Smooth muscle cell (in vitro differentiated cells): Measurements from ENCODE around the gene FAM200B. TPM values are rescaled to one million over a fixed set of nuclear protein-coding genes. Genes with fewer than 3 reads are reported as not detected.

Experiments used
- DNase-seq: peaks from one replicate; lab custom pipeline; 2025; ENCODE audit not compliant: unreplicated experiment; lab: John Stamatoyannopoulos, UW
- H2AFZ ChIP-seq: fragments of 200-600 bp; sonication (generic); 2 replicates; pipeline ENCODE4 v1.6.0; 2016; ENCODE audit warnings: antibody characterized with exemption, low read depth, mild to moderate bottlenecking
- H3F3A ChIP-seq: fragments of 200-600 bp; sonication (generic); 2 replicates; pipeline ENCODE4 v1.6.0; 2017; ENCODE audit warnings: antibody characterized with exemption, low read depth
- H3K27ac ChIP-seq: fragments of 200-600 bp; sonication (generic); 2 replicates; pipeline ENCODE4 v1.5.1; 2016; ENCODE audit warnings: low read depth, mild to moderate bottlenecking
- H3K27me3 ChIP-seq: fragments of 200-600 bp; sonication (generic); 2 replicates; pipeline ENCODE4 v1.6.1; 2016; ENCODE audit warnings: low read depth, mild to moderate bottlenecking
- H3K36me3 ChIP-seq: fragments of 200-600 bp; sonication (generic); 2 replicates; pipeline ENCODE4 v1.5.1; 2016; ENCODE audit warnings: low read depth
- H3K4me1 ChIP-seq: fragments of 200-600 bp; sonication (generic); 2 replicates; pipeline ENCODE4 v1.5.1; 2016; ENCODE audit warnings: low read depth
- H3K4me2 ChIP-seq: fragments of 200-600 bp; sonication (generic); 2 replicates; pipeline ENCODE4 v1.6.0; 2016; ENCODE audit warnings: mild to moderate bottlenecking
- H3K4me3 ChIP-seq: fragments of 200-600 bp; sonication (generic); 2 replicates; pipeline ENCODE4 v1.5.1; 2016; ENCODE audit warnings: mild to moderate bottlenecking
- H3K79me2 ChIP-seq: fragments of 200-600 bp; sonication (generic); 2 replicates; pipeline ENCODE4 v1.6.0; 2016; ENCODE audit warnings: low read depth, mild to moderate bottlenecking
- H3K9ac ChIP-seq: fragments of 200-600 bp; sonication (generic); 2 replicates; pipeline ENCODE4 v1.6.0; 2016; ENCODE audit warnings: low read depth
- H3K9me3 ChIP-seq: fragments of 200-600 bp; sonication (generic); replicated peaks from 2 replicates; pipeline ENCODE4 v1.5.1; 2016; ENCODE audit warnings: low read depth
- H4K20me1 ChIP-seq: fragments of 200-600 bp; sonication (generic); 2 replicates; pipeline ENCODE4 v1.6.0; 2016; ENCODE audit warnings: low read depth
- WGBS: methylation state at CpG from one replicate; pipeline ENCODE4 v1.1.7; 2016; ENCODE audit warnings: low lambda C conversion rate; 5-methylcytosine and 5-hydroxymethylcytosine counted together
- polyA plus RNA-seq: library from polyadenylated mRNA; unstranded; fragments of >200 nt; fragmentation: Nextera tagmentation; extraction: Ambion mirVana; gene quantifications from 2 replicates; pipeline ENCODE4 v1.2.1, GENCODE V29; 2016
- total RNA-seq: library from RNA; depleted of rRNA; stranded (reverse); fragments of >200 nt; gene quantifications from 2 replicates; pipeline ENCODE4 v1.2.3, GENCODE V29; 2014
- TF ChIP-seq, protein P1 (sequence below): fragments of 200-600 bp; sonication (generic); IDR thresholded peaks from 2 replicates; pipeline ENCODE4 v1.5.1; 2017; ENCODE audit warnings: borderline replicate concordance, mild to moderate bottlenecking, antibody characterized with exemption; ENCODE audit not compliant: insufficient read depth, poor library complexity, severe bottlenecking

The FAM200B gene
- total and polyA plus RNA-seq, 2 experiments from 2014 or later: 24.1 to 49.8 TPM

DNA sequence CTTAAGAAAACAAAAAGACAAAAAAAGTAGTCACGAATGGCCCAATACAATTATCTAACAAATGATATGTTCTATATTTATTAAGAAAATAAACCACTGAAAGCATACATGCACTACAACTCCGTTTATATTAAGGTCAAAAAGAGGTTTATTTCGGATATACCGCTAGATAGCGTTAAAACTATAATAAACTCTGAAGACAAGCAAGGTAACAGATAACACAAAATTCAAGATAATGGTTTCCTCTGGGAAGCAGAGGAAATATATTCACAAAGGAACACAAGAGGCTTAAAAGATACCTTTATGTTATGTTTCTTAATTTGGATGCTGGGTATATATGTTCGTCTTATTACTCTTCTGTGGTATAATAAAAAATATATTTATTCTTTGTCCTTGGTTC is 4.7 kb upstream of the FAM200B start:
- no peaks in the 10 kb centered on the region for H3K9me3 ChIP-seq
- TF ChIP-seq, protein P1, sequence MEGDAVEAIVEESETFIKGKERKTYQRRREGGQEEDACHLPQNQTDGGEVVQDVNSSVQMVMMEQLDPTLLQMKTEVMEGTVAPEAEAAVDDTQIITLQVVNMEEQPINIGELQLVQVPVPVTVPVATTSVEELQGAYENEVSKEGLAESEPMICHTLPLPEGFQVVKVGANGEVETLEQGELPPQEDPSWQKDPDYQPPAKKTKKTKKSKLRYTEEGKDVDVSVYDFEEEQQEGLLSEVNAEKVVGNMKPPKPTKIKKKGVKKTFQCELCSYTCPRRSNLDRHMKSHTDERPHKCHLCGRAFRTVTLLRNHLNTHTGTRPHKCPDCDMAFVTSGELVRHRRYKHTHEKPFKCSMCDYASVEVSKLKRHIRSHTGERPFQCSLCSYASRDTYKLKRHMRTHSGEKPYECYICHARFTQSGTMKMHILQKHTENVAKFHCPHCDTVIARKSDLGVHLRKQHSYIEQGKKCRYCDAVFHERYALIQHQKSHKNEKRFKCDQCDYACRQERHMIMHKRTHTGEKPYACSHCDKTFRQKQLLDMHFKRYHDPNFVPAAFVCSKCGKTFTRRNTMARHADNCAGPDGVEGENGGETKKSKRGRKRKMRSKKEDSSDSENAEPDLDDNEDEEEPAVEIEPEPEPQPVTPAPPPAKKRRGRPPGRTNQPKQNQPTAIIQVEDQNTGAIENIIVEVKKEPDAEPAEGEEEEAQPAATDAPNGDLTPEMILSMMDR: no peak
- DNase-seq: no peak
- H3K27ac ChIP-seq: peak overlapping the region; percentile 45
- H3K27me3 ChIP-seq: no peaks in the 10 kb centered on the region
- peak overlapping the region; percentile 92 for H3K4me2 ChIP-seq
- H4K20me1 ChIP-seq: no peaks in the 10 kb centered on the region
- no peak overlapping the region for H2AFZ ChIP-seq
- peaks cover 19% of the 10 kb centered on the region for H3K4me1 ChIP-seq
- no peaks in the 10 kb centered on the region for H3K36me3 ChIP-seq
- peaks cover 83% of the 10 kb centered on the region for H3K79me2 ChIP-seq
- no peak overlapping the region for H3K9ac ChIP-seq
- 96% methylated on average over 6 of the region's 6 CpGs for WGBS
- H3F3A ChIP-seq: no peaks in the 10 kb centered on the region
- H3K4me3 ChIP-seq: no peak overlapping the region

DNA sequence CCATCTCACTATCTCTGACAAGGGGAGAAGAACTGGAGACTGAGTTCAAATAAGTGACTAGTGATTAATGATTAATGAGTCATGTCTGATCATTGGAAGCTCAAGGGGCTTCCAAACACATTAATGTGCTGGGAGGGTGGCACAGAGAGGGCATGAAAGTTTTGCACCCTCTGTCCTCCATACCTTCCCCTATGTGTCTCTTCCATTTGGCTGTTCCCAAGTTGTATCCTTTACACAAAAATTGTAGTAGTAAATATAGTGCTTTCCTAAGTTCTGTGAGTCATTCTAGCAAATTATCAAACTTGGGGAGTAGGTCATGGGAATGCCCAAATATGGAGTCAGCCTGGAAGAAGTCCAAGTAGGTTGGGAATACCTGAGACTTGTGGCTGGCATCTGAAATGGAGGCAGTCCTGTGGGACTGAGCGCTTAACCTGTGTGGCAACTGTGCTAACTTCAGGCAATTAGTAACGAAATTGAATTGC is 4.1 kb upstream of the FAM200B start:
- peak overlapping the region; percentile 45 for H3K27ac ChIP-seq
- no peak for DNase-seq
- 73% methylated on average over 2 of the region's 2 CpGs for WGBS
- H4K20me1 ChIP-seq: no peaks in the 10 kb centered on the region
- H3K79me2 ChIP-seq: peaks cover 90% of the 10 kb centered on the region
- peak overlapping the region; percentile 92 for H3K4me2 ChIP-seq
- H3K4me1 ChIP-seq: peaks cover 19% of the 10 kb centered on the region
- no peak overlapping the region for H3K4me3 ChIP-seq
- H3K36me3 ChIP-seq: no peaks in the 10 kb centered on the region
- no peak overlapping the region for H3K9ac ChIP-seq
- TF ChIP-seq, protein P1: no peak
- H3K27me3 ChIP-seq: no peaks in the 10 kb centered on the region
- no peak overlapping the region for H2AFZ ChIP-seq
- no peaks in the 10 kb centered on the region for H3K9me3 ChIP-seq
- no peaks in the 10 kb centered on the region for H3F3A ChIP-seq

DNA sequence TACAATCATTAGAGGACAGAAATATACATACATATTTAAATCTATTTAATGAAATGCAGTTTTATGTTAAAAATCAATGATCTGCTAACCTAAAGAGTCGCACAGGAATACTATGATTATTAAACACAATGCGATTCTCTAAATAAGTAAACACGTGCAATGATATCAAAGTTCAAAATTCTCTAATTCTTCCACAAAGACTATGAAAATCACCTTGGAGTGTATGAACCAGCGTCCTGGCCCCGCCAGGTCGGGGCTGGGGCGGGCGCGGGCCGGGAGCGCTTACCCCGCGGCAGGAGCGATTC is 608 bp upstream of the FAM200B start:
- no peaks in the 10 kb centered on the region for H3K36me3 ChIP-seq
- H3K27ac ChIP-seq: peak overlapping the region; percentile 65
- H3K4me2 ChIP-seq: peak overlapping the region; percentile 92
- peak overlapping the region; percentile 62 for H3K4me3 ChIP-seq
- H2AFZ ChIP-seq: peak overlapping the region; percentile 86
- no peaks in the 10 kb centered on the region for H3K27me3 ChIP-seq
- under 1% methylated on average over 14 of the region's 14 CpGs for WGBS
- DNase-seq: no peak
- TF ChIP-seq, protein P1: no peak
- peak overlapping the region; percentile 64 for H3K9ac ChIP-seq
- no peaks in the 10 kb centered on the region for H4K20me1 ChIP-seq
- H3F3A ChIP-seq: no peaks in the 10 kb centered on the region
- peaks cover 89% of the 10 kb centered on the region for H3K79me2 ChIP-seq
- peaks cover 38% of the 10 kb centered on the region for H3K4me1 ChIP-seq
- H3K9me3 ChIP-seq: no peaks in the 10 kb centered on the region
